ENCODE measurements around the gene P4HTM.

The P4HTM gene

DNA sequence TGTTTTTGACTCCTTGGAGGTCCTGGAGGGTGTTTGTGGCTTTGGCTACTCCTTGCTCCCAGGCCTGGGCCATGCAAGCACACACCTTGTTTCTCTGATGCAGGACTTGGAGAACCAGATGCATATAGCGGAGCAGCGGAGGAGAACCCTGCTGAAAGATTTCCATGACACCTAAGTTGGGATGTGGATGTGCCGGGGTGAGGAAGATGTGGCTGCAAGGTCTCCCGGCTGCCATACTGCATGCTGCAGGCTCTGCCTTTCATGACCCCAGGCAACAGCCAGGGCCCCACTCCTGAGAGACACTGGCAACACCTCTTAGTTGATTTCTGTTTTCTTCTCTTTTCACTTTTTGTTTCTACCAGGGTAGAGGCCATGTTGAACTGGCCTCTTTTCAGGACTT lies 6.9 kb upstream of the P4HTM start:
- DNase-seq, result no peak

DNA sequence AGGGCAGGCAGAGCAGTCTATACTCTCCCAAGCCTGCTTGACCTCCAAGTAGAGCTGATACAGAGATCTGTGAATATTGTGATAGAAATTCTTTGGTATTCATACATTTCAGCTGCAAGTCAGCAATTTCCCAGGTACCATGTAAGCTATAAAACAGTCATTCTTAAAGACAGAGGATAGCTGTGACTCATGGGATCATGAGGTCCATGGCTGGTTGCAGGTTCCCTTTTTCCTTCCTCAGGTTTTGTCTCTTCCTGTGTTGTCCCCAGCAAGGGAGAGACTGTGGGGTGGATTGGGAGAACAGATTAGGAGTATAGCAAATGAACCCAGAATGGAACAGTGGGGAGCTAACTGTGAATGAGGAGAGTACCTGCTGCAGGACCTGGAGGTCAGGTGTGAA lies 5.4 kb upstream of the P4HTM start:
- no peak for DNase-seq

DNA sequence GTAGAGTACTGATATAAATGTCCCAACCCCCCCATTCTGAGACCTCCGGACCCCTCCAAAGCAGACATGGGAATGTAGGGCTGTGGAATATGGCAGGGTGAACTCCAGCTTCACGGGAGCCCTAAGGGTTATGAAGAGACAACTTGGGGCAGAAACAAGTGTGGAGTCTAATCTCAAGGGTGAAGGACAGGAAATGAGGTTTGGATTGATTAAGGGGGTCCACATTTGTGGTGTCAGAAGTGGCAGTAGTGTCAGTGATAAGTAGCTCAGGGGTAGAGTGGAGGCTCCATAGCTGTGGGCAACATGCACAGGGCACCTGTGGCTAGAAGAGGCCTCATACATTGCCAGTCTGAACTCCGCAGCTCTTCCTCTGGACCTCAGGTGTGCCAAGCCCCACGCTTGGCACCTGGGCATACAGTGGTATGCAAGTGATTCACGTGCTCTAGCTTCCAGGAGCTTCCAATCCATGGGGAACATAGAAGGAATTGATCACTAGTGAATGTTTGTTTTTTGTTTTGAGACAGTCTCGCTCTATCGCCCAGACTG lies 4.1 kb upstream of the P4HTM start:
- no peak for DNase-seq

DNA sequence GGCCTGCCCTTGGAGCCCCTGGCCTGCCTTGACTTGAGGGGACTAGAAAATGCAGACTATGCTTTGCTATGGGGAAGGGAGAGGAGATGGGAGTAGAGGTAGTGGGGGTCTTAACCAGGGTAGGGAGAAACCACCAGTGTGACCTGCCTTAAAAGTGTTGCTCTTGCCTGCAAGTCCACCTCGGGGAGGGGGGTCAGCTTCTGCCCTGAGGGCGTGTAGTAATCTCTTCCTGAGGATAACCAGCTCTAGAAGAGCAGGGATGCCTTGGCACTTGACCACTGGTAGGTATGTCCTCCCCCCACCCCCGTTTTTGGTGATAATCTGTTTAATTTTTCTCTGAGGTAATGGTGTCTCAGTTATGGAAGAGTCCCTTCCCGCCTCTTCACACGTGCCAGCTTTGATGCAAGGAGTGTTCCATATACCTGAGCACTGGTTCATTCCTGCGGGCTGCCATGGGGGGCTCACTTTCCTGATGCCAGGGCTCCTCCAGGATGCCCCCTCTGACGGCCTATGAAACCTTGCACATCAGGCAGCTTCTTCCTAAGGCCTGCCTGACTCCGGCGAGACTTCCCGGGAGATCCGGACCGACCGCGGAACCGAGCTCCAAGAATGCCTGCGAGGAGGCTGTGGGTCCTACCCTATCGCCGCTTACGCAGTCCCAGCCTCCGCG lies 780 bp upstream of the P4HTM start:
- no peak for DNase-seq

DNA sequence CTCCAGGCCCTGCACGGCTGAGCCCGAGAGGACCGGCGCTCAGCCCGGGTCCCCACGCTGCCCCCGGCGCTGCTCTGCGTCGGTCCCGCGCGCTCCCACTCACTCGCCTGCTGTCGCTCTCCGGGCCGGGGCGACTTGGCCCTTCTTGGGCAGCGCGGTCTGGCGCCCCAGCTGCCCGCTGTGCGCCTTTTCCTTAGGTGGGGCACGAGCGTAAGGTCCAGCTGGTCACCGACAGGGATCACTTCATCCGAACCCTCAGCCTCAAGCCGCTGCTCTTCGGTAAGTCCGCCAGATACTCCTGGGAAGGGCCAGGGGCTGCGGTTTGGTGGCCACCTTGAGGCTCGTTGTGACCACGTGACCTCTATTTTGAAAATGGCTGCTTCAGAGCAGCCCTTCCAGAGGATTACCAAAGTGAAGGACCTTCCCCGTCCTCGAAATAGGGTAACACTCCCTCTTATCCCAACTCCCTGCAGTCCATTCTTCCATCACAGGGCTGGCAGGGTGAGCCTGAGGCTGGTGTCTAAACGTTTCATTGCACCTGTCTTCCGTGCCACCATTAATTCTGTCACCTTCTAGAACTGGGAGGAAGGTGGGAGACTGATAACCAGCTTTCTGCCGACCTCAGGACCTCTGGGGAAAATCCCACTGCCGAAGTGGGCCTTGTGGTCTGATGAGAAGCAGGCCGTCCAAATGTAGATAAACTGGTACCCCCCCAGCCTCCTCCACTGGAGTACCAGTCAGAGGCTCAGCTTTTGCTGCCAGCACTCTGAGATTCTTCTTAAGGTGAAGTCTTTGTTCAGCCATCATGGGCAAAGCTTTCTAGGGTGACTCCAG lies 812 bp downstream of the P4HTM start:
- peak in 26 of 56 donors; percentile 10 to 58 (median 34) for DNase-seq

DNA sequence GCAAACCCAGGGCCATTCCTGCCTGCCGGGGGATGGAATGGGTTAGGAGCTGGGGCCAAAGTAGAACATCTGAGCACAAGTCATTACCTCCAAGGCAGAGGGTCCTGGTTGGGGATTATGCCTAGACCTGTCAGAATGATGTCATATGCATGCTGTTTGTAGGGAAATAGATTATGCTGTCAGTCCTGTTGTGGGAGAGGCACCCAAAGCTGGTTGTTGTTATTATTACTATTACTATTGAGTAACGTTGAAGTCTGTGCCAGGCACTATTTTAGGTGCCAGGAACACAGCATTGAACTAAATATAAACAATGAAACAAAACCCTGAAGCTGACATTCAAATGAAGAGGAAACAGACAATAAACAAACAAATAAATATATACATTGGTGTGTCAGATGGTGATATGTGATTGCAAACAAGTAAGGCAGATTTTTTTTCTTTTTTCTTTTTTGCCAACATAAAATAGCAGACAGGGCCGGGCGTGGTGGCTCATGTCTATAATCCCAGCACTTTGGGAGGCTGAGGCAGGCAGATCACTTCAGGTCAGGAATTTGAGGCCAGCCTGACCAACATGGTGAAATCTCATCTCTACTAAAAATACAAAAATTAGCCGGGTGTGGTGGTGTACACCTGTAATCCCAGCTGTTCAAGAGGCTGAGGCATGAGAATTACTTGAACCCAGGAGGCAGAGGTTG lies 2.0 kb downstream of the P4HTM start:
- no peak for DNase-seq

DNA sequence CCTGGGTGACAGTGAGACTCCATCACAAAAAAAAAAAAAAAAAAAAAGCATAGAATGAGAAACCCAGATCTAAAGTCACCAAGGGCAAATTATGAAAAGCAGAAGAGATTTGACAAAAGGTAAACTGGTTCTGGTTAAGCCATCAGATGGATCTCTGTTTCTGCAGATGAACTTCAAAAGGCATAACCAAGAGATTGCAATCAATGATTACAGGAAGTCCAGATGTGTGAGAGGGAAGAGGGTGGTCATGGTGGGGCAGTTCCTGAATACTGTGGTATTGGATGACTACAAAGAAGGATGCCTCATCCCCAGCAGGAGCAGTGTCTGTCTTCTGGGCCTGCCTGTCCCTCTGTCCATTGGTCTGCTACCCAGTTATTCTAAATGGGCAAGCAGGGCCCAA lies 3.8 kb downstream of the P4HTM start:
- no peak for DNase-seq

DNA sequence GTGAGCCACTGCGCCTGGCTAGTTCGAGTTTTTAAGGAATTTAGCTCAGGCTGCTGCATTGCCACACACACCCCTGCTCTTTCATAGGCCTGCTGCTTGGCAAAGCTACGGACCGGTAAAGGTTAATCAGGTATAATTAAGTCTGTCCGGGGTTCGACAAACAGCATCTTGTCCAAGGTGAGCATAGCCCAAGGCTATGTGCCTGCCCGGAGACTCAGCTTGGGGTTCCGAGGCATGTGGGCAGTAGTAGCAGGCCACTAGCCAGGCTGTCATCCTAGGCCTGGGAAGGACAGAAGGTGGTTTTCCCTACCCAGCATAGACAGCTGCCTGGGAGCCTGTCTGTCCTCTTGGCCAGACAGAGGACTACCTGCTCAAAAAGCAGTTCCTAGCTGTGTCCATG lies 6.6 kb downstream of the P4HTM start:
- DNase-seq, result no peak

DNA sequence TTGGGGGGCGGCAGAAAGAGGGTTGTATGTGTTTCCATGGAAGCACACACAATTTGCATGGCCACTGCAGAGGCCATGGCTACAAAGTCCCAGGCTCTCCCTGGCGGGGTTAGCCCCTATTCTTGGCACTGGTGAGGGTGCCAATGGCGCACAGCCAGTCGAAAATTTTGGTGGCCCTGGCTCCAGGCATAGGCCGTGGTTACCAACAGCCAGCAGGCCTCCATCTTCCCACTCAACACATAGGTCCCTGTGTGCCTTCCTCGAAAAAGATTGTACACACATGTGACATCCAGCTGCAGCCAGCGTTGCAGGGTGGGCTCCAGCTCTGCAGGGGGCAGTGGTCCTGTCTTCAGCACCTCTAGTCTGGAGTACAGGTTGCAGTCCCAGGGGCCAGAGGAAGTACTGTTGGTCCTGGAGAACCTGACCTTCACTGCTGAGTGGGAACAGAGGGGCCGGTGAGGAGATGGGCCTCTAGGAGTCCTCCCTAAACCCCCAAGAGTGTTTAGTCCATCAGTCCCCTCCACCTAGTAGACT lies 7.1 kb downstream of the P4HTM start:
- no peak for DNase-seq

DNA sequence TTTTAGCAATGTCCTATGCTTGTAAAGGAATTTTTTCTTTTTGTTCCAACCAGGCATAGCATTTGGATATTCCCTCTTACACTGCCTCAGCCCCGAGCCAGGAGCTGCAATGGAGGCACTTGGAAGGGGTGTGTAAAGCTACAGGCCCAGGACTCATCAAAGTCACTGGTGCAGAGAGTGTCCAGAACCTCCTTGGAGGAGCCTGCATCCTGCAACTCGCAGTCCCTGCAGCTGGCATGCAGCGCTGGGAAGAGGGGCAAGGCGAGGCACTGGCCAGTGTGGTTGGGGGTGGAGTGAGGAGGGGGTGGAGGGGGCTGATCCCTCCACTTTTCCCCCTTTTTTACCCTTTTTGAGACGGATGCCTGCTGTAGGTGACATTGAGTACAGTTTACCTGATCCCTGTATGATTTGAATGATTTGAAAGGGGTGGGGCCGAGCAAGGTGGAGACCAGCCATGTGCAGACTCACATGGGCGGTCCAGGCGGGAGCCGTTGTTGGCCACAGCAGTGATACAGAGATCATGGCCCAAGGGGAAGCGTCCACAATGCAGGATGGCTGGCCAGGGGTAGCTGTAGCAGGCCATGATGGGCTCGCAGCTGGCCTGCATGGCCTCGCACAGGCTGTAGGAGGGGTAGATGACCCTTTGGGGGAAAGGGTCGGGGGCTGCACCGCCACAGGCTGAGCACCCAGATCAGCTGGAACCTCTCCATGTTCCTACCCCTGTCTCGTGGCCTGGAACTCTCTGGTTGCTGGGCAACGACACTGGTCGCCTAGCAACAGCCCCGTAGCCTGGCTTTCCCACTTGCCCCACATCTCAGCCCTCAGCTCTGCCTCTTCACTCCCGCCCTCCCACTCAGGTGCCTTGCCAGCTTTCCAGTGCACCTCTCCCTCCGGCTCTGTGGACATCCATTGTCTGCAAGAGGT lies 7.9 kb downstream of the P4HTM start:
- peak in 40 of 56 donors; percentile 19 to 80 (median 44) for DNase-seq

DNA sequence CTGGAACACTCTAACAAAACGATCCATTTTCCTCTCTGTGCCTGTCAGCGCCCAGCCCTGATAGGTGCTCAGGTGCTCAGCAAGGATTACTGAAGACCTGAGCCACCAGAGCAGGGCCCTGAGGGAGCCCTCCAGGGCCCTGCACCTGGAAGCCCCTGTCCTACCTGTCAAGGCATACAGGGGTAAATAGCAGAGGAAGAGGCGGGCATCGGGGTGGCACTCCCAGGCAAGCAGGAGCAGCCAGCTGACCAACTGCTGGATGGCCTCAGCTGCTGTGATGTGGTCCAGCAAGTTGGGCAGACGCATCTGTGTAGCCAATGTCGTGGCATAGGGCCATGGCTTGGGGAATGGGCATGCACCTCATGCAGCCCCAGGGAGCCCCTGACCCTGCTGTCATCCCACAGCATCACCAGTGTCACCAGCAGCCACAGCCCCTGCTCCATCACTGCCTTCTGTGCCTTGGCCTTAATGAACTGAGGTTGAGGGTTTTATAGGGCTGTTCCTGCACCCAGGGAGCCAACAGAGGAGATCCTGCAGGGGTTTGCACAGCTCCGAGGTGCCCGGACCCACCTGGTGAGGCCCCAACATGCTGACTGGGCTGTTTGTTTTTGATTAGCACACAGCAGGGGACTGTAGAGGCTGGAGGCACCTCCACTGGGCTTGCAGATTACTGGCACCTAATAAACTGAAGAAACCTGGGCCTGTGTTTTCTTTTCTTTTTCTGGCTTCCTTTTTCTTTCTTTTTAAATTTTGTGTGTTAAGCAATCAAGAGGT lies 9.2 kb downstream of the P4HTM start:
- no peak for DNase-seq

DNA sequence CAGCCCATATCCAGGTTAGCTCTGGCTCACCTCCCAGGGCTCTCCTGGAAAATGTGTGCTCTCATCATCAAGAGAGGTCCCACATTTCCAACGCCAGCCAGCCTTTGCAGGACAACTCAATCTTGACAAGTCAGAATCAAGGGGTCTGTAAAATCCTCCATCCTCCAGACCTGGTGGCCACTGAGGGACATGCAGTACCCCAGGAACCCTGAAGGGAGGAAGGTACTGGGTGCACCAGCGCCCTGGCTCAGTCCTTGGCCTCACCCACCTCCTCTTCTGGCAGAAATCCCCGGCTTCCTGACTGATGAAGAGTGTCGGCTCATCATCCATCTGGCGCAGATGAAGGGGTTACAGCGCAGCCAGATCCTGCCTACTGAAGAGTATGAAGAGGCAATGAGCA lies 11.1 kb downstream of the P4HTM start:
- DNase-seq, result no peak

DNA sequence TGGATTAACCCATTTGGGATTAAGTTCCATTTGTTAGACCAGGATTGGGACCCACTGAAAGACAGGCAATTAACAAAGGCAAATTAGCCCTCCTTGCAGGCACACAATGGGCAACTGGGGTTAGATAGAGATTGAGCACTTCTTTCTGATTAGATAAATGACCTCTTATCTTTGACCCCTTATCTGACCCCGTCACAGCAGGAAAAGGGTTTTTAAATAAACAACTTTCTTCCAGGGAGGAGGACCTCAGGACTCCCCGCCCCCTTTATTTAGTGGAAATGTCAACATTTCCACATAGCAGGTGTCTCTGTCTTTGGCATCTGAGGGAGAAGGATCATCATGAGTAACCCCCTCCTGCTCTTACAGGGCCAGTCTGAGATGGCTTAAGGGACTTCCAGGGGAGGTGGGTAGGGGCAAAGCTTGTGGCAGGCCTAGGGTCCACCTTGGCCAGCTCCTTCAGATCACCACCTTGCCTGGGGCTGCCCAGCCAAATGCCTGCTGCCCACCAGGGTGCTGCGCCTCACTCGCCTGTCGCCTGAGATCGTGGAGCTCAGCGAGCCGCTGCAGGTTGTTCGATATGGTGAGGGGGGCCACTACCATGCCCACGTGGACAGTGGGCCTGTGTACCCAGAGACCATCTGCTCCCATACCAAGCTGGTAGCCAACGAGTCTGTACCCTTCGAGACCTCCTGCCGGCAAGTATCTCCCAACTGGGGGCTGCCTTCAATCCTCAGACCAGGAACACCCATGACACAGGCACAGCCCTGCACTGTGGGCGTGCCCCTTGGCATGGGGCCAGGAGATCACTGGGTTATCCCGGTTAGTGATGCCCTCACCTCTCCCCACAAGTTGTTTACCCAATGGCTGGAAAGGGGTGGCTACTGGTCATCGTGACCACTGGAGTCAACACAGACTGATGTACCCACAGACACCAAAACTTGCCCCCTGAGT lies 14.6 kb downstream of the P4HTM start:
- no peak for DNase-seq

DNA sequence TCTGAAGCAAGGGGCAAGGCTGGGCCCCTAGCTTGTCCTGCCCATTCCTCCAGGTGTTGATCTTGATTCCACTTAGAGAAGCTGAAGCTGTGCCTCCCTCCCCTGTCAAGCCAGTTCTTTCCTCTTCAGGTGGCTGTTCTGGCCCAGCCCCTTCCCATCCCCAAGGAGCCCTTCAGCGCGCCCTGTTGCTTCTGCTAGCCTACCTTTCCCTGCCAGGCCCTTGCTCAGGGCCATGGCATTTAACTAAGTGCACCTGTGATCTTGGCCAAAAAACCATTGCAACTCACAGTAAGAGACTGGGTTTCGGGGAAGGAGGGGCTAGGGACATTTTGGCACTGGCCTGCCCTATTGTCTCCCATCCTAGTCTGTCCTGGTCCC lies 15.3 kb downstream of the P4HTM start:
- no peak for DNase-seq

DNA sequence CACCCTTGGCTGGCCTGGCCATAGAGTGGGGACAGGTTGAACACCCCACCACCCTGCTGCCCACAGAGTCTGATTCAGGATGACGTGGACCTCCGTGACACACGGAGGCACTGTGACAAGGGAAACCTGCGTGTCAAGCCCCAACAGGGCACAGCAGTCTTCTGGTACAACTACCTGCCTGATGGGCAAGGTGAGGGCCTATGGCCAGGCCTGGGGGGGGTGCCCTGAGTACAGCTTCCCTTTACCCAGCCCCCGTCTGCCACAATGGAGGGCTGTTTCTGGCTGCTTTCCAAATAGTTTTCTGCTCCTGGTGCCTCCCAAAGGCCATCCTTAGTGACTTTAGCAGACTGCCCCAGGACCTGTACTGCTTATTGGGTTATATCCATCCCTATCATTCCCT lies 16.0 kb downstream of the P4HTM start:
- DNase-seq, result no peak

DNA sequence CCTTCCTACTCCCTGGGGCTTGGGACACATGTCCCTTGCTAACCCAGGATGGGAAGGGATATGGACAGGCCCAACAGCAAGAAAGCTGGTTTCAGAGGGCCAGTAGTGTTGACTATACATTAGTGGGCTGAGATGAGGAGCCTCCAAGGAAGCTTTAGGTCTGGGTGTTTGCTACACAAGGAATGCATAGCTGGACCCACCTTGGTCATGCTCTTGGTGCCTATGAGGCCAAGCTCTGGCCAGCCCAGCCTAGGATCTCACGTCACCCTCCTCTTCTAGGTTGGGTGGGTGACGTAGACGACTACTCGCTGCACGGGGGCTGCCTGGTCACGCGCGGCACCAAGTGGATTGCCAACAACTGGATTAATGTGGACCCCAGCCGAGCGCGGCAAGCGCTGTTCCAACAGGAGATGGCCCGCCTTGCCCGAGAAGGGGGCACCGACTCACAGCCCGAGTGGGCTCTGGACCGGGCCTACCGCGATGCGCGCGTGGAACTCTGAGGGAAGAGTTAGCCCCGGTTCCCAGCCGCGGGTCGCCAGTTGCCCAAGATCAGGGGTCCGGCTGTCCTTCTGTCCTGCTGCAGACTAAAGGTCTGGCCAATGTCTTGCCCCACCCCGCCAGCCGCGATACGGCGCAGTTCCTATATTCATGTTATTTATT lies 16.5 kb downstream of the P4HTM start:
- peak in 32 of 56 donors; percentile 37 to 75 (median 59) for DNase-seq

DNA sequence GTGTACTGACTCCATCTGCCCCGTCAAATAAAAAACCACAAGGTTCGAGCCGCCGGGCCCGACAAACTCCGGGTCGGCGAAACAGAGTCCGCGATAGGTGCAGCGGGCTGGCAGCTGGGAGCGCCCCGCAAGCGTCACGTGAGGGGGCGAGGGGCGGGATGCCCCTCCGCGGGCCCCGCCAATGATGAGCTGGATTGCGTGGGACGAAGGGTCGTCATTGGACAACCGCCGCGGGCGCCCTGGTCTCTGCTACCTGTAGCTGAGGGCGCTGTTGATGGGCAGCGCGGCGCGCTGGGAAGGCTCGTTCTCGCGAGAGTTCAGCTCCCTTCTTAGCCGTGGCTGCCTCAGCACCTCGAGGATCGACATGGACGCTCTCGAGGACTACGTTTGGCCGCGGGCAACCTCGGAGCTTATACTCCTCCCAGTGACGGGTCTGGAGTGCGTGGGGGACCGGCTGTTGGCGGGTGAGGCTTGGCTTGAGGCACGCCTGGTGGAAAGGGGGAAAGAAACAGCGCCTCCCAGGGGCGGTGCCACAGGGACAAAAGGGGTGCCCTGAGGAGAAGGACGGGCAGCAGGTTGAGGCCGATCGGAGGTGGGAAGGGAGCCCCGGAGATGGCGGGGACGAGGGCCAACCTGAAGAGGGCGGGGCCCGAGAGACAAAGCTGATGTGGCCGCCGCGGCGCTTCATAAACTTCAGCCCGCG lies 17.2 kb downstream of the P4HTM start, which contains the start of gene WDR6:
Gene WDR6 (plus strand): TSS at position 324 of the 703 bp plus-strand sequence. CDS start 41 bp downstream, at position 365.
- peak; percentile 57 to 97 (median 91) for DNase-seq
